CD4-positive, alpha-beta T cell treated with Interleukin-4 for 1 hour (primary cell): Measurements from ENCODE around the gene C11orf91.
"Not testable (repeated sequence)": the region's sequence is repeated elsewhere in the genome, so short reads cannot be mapped to it uniquely, and the experiment has no call there.

Experiments
- DNase-seq, 2 donors: peaks; one replicate each; pipeline ENCODE4 v3.0.0-alpha.2; 2020 to 2022

C11orf91 gene

GRCh38 chr11:33721426-33721825 lies 20.8 kb upstream of the C11orf91 start:
- no peak for DNase-seq

DNA sequence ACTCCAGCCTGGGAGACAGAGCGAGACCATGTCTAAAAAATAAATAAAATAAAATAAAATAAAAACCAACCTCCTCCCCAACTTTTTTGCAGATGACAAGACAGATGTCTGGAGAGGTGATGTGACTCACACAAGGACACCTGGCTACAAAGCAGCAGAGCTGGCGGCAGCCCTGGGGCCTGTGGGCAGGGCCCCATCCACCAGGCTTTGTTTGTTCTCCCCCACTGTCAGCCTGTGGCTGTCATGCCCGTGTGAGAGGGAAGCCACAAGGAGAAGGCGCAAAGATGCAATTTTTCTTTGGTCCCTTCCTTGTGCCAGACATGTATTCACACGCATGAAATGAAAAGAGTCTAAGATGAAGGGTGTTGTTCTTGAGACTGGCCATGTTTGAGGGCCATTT lies 19.0 kb upstream of the C11orf91 start:
- no peak for DNase-seq

DNA sequence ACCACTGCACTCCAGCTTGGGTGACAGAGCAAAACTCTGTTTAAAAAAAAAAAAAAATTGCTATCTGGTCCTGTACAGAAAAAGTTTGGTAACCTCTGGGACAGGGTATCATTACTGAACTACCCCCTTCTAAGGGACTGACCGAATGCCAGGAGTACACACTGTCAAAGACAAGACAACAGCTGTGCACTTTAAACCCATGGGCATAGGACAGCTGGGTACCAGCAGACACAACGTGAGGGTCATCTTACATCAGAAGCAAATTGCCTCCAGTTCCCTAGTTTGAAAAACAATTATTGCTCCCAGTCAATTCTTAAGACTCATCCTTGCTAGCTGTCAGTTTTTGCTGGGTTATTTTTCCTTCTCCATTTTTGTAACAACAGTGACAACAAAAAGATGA lies 17.8 kb upstream of the C11orf91 start:
- DNase-seq = no peak

- DNase-seq = peak in 1 of 2 donors; percentile 29
These were observed 15.6 kb upstream of the C11orf91 start for GRCh38 chr11:33716243-33716642.

- DNase-seq = no peak
These were observed 13.3 kb upstream of the C11orf91 start for GRCh38 chr11:33713856-33714398.

- DNase-seq = no peak
These were observed 12.7 kb upstream of the C11orf91 start for GRCh38 chr11:33713151-33713855.

GRCh38 chr11:33712436-33712835 lies 11.8 kb upstream of the C11orf91 start:
- DNase-seq = no peak

- no peak for DNase-seq
These were observed 8.8 kb upstream of the C11orf91 start for GRCh38 chr11:33709466-33709865.

- DNase-seq = no peak
These were observed 8.4 kb upstream of the C11orf91 start for GRCh38 chr11:33708985-33709384.

DNA sequence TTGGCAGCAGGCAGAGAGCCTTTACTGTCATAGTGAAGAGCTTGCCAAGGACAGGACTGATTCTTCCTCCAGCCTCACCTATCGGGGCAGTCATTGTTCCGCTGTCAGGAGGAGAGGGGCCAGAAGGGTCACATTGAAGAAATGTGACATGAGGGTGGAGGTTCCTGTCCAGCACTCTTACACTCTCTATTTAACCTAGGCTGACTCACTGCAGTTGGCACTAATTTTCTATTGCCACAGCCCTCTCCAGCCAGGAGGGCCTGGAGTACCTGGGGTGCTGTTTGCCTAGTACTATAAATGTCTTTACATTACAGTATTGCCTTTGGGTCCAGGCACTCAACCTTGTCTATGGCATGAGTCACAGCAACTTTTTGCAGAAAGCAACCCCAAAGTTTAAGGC lies 7.2 kb upstream of the C11orf91 start:
- DNase-seq = not testable (repeated sequence)

- no peak for DNase-seq
These were observed 6.3 kb upstream of the C11orf91 start for GRCh38 chr11:33706966-33707365.

DNA sequence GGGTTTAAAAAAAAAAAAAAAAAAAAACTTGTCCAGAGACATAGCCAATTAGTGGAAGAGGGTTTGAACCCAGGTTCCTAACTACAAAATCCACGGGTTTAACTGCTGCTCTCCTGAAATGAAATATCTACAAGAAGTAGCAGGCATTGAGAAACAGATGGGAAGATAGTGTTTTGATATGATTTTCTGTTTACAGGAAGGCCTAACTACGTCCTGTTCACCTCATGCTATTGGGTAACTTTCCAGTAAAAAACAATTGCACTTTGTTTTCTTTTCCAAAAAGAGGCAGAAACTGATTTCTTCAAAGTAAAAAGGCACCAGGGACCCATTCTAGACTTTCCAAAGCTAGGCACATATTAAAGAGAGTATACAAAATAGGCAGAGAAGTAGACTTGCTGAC lies 5.9 kb upstream of the C11orf91 start:
- no peak for DNase-seq

GRCh38 chr11:33704240-33705002 lies 3.8 kb upstream of the C11orf91 start:
- no peak for DNase-seq

DNA sequence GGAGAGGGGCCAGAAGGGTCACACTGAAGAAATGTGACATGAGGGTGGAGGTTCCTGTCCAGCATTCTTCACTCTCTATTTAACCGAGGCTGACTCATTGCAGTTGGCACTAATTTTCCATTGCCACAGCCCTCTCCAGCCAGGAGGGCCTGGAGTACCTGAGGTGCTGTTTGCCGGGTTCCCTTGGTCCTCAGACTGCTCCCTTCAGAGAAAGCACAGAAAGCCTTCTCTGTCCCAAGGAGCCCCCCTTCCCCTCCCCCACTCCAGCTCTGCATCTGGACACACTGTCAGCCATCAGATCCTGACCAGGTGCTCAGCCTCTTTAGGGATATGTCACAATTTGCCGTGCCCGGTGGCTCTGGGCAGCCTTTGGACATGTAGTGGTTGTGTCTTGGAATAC lies 3.2 kb upstream of the C11orf91 start:
- no peak for DNase-seq

DNA sequence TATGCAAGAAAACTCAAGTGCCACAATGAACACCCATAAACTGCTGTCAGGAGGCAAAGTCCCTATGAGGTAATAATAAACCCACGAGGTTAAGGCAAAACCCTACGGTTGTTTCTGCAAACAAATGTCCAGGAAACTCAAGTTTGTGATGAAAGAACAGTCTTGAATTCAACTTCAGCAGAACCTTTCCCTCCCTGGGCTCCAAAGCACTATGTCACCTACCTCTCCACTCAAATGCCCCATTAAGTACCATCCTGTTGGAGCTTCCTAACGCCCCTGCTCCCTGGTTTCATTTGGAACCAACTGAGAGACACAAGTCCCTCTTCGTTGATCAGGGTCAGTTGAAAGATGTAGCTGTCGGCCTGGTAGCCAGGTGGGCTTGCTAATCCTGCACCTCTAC lies 2.6 kb upstream of the C11orf91 start:
- no peak for DNase-seq

- peak in 1 of 2 donors; percentile 19 for DNase-seq
These were observed 940 bp upstream of the C11orf91 start for GRCh38 chr11:33701302-33702230.

- DNase-seq = no peak
These were observed 544 bp downstream of the C11orf91 start for GRCh38 chr11:33700063-33700501.

- no peak for DNase-seq
These were observed 1.0 kb downstream of the C11orf91 start for GRCh38 chr11:33699515-33700062.

DNA sequence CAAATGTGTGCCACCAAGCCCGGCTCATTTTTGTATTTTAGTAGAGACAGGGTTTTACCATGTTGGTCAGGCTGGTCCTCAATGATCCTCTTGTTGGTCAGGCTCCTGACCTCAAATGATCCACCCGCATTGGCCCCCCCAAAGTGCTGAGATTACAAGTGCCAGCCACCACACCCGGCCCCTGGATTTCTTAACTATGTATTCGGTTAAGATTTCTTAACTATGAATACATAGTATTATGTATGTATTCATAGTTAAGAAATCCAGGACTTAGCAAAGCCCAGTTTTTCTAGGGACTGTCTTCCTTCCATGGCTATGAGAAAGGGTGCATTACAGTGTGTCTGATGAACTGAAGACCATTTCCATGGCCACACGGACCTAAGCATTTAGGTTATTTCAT lies 1.7 kb downstream of the C11orf91 start:
- no peak for DNase-seq

GRCh38 chr11:33697997-33698396 lies 2.6 kb downstream of the C11orf91 start:
- no peak for DNase-seq

GRCh38 chr11:33696931-33697638 lies 3.5 kb downstream of the C11orf91 start:
- DNase-seq = no peak

- DNase-seq = no peak
These were observed 4.2 kb downstream of the C11orf91 start for GRCh38 chr11:33696411-33696810.
